Measurements from ENCODE around the gene HOMEZ. TPM values are rescaled to one million over a fixed set of nuclear protein-coding genes. Genes with fewer than 3 reads are reported as not detected.
A peak's percentile ranks its signal among the peaks of the same experiment; 100 is the strongest.

Gene HOMEZ
- total and polyA plus RNA-seq, 10 of the 15 experiments (the other 5 are each of a cell fraction or from before 2014, with no cell fraction given) = 2.6 to 19.3 (median 13.0) TPM

DNA sequence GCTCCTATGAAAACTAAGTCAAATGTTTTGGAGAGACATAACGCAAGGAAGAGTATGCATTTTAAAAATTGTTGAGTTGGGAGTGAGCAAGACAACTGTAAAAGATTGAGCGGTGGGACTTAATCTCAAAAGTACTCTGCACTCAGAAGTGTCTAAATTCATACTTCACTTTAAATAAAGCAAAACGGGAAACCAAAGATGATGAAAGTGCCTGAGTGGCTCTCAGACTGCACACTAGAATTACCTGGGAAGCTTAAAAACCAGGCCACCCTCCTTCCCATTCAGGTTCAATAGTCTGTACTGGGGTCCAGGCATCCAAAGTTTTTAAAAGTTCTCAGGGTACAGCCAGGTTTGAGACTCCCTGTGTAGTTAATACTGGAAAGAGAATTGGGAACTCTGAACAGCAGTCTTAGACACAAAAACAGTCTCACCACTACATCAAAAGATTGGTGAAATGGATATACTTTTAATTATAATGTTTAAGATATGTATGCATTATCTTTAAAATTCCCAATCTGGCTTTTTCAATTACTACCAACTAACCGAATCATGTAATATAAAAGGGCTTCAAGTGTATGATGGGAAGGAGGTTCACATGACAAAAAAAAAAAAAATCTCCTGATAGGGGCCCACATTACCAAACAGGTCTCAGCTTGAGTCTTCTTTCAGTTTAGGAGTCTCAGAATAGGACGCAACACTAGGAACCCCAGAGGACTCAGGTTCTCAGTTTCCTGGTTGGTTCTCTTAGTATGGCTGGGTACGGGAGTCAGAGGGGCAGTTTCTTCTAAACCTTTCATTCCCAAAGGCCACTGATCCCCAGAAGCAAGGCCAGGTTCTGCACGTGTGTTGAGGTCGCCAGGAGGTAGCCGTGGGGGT, 1.0 kb downstream of the HOMEZ start (continued):
- TF ChIP-seq IRF4 (IDR thresholded peaks at IDR 0.05; ENCODE audit: low read depth, low read length) (no peak), ZNF207 (IDR thresholded peaks at IDR 0.05; ENCODE audit: borderline replicate concordance) (no peak), ZNF384 (IDR thresholded peaks at IDR 0.05; ENCODE audit: borderline replicate concordance, low read depth, low read length) (peak; percentile 79), RAD51 (IDR thresholded peaks at IDR 0.05) (peak; percentile 51; the same call in 1 of the 2 replicates)
- TF ChIP-seq, protein P1, sequence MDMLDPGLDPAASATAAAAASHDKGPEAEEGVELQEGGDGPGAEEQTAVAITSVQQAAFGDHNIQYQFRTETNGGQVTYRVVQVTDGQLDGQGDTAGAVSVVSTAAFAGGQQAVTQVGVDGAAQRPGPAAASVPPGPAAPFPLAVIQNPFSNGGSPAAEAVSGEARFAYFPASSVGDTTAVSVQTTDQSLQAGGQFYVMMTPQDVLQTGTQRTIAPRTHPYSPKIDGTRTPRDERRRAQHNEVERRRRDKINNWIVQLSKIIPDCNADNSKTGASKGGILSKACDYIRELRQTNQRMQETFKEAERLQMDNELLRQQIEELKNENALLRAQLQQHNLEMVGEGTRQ (IDR thresholded peaks at IDR 0.05; ENCODE audit: borderline replicate concordance, low read depth, low read length) = no peak

DNA sequence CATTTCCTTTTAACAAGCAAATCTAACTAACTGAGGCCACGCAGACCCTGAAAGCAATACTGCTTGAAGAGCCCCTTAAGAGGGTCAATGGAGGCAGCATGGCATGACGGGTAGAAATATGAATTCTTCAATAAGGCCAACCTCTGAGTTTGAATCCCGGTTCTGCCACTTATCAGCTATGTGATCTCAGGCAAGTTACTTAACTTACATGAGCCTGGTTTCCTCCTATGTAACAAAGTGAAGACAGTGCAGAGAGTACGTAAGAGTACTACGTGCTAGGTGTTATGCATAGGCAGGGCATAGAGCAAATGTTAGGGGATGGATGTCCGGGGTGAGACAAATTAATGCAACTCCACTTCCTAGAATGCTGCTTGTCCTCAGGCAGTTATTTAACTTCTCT, 4.7 kb downstream of the HOMEZ start:
- Histone ChIP-seq H2AFZ (ENCODE audit: control insufficient read depth, low read depth, low read length) (no peak overlapping the region), H3K27me3 (replicated peaks in 1 of 2; ENCODE audit: control insufficient read depth in 2 of 2, insufficient read depth in 2 of 2, low read length in 1 of 2) (no peaks in the 10 kb centered on the region; a peak in 1 of 4 replicates), H3K36me3 (ENCODE audit: control insufficient read depth in 2 of 2, insufficient read depth in 2 of 2, low read length in 1 of 2) (peaks cover 0 to 3% of the 10 kb centered on the region in 2 experiments; a peak in 1 of 4 replicates), H3K9ac (ENCODE audit: control insufficient read depth, insufficient read depth, low read length) (no peak overlapping the region), H4K20me1 (ENCODE audit: control insufficient read depth, insufficient read depth) (no peaks in the 10 kb centered on the region), H3K9me3 (replicated peaks; ENCODE audit: control insufficient read depth, insufficient read depth, low read length) (no peaks in the 10 kb centered on the region), H3K4me2 (ENCODE audit: control insufficient read depth, insufficient read depth) (no peak overlapping the region), H3K79me2 (ENCODE audit: control insufficient read depth, insufficient read depth, low read length) (peaks cover 24% of the 10 kb centered on the region), H3K27ac (ENCODE audit: control insufficient read depth, insufficient read depth) (no peak overlapping the region), H3K4me3 (no peak overlapping the region), H3K4me1 (ENCODE audit: control insufficient read depth, insufficient read depth, low read length) (peaks cover 6% of the 10 kb centered on the region; the same call in 1 of the 2 replicates)
- ChIA-PET POLR2A (no interaction called here), SMC1A (ENCODE audit: uncharacterized antibody, unreplicated experiment) (no interaction called here), RAD21 (ENCODE audit: unreplicated experiment) (no interaction called here), CTCF (interaction anchor here (2.3 kb wide), 1 partner anchor 14 kb away, joined by 8 read pairs; no protein-coding TSS in a partner anchor)
- in situ Hi-C loops (cut with MboI) = no loop called here
- ATAC-seq (no peak), DNase-seq (ENCODE audit: low read depth, low spot score) (no peak), FAIRE-seq (no peak)
- intact Hi-C loops (cut with micrococcal nuclease; ENCODE audit: unreplicated experiment) = no loop called here
- WGBS (ENCODE audit: insufficient coverage, insufficient replicate concordance, low lambda C conversion rate, missing lambda C conversion rate) = 98% methylated on average over 6 of the region's 6 CpGs
- no TSS peak for BruUV-seq (replicated peaks)
- TF ChIP-seq MYB (IDR thresholded peaks at IDR 0.05; ENCODE audit: borderline replicate concordance, low read depth, low read length) = no peak
- TF ChIP-seq NBN (IDR thresholded peaks at IDR 0.05) = no peak
- TF ChIP-seq NFYB (IDR thresholded peaks at IDR 0.05; ENCODE audit: insufficient read depth, low read depth, low read length) = no peak
- TF ChIP-seq JUND (IDR thresholded peaks at IDR 0.05; ENCODE audit: low read depth, low read length) = no peak
- no peak for TF ChIP-seq NFIC (IDR thresholded peaks at IDR 0.05; ENCODE audit: low read depth, low read length)
- TF ChIP-seq KAT2A (conservative IDR thresholded peaks at IDR 0.05; ENCODE audit: control insufficient read depth, low read depth, low read length) = no peak
- TF ChIP-seq TCF12 (IDR thresholded peaks at IDR 0.05; ENCODE audit: low read depth, low read length) = no peak
- TF ChIP-seq WRNIP1 (IDR thresholded peaks at IDR 0.05; ENCODE audit: borderline replicate concordance, low read depth, low read length) = no peak
- TF ChIP-seq, protein P2, sequence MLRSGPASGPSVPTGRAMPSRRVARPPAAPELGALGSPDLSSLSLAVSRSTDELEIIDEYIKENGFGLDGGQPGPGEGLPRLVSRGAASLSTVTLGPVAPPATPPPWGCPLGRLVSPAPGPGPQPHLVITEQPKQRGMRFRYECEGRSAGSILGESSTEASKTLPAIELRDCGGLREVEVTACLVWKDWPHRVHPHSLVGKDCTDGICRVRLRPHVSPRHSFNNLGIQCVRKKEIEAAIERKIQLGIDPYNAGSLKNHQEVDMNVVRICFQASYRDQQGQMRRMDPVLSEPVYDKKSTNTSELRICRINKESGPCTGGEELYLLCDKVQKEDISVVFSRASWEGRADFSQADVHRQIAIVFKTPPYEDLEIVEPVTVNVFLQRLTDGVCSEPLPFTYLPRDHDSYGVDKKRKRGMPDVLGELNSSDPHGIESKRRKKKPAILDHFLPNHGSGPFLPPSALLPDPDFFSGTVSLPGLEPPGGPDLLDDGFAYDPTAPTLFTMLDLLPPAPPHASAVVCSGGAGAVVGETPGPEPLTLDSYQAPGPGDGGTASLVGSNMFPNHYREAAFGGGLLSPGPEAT (IDR thresholded peaks at IDR 0.05; ENCODE audit: low read depth) = no peak
- no peak for TF ChIP-seq CREB1 (IDR thresholded peaks at IDR 0.05; ENCODE audit: low read depth)
- no peak for TF ChIP-seq ZZZ3 (IDR thresholded peaks at IDR 0.05; ENCODE audit: control insufficient read depth, insufficient read length, low read depth)
- TF ChIP-seq, protein P3, sequence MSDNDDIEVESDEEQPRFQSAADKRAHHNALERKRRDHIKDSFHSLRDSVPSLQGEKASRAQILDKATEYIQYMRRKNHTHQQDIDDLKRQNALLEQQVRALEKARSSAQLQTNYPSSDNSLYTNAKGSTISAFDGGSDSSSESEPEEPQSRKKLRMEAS (IDR thresholded peaks at IDR 0.05; ENCODE audit: low read depth, low read length) = no peak
- no peak for TF ChIP-seq HCFC1 (IDR thresholded peaks at IDR 0.05; ENCODE audit: low read length)
- no peak for TF ChIP-seq POLR2AphosphoS2 (IDR thresholded peaks at IDR 0.05; ENCODE audit: low read depth, low read length)
- TF ChIP-seq, protein P4, sequence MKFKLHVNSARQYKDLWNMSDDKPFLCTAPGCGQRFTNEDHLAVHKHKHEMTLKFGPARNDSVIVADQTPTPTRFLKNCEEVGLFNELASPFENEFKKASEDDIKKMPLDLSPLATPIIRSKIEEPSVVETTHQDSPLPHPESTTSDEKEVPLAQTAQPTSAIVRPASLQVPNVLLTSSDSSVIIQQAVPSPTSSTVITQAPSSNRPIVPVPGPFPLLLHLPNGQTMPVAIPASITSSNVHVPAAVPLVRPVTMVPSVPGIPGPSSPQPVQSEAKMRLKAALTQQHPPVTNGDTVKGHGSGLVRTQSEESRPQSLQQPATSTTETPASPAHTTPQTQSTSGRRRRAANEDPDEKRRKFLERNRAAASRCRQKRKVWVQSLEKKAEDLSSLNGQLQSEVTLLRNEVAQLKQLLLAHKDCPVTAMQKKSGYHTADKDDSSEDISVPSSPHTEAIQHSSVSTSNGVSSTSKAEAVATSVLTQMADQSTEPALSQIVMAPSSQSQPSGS (IDR thresholded peaks at IDR 0.05; ENCODE audit: low read length) = no peak

Data from GM12878 (cell line).